Glomerular visceral epithelial cell (primary cell): ENCODE measurements around the gene ARID4B.
"Not testable (repeated sequence)": the region's sequence is repeated elsewhere in the genome, so short reads cannot be mapped to it uniquely, and the experiment has no call there.

Source experiments
- DNase-seq: peaks from one replicate; pipeline ENCODE4 v3.0.0-alpha.2; 2016; ENCODE audit errors: extremely low spot score

Gene ARID4B

GRCh38 chr1:235327559-235328270 lies at the start of gene ARID4B:
ARID4B (minus strand) TSS chr1:235328179; CDS start chr1:235326919, 1,260 bp downstream.
- DNase-seq, result no peak

- no peak for DNase-seq
Measured at GRCh38 chr1:235375919-235376605, 48.1 kb upstream of the ARID4B start.

- no peak for DNase-seq
Measured at GRCh38 chr1:235369802-235370201, 41.8 kb upstream of the ARID4B start.

- DNase-seq, result no peak
Measured at GRCh38 chr1:235368428-235368827, 40.4 kb upstream of the ARID4B start.

GRCh38 chr1:235367000-235367908 lies 39.3 kb upstream of the ARID4B start, which contains the start of gene TBCE:
TBCE (plus strand) TSS chr1:235367427; CDS start chr1:235380050, 12,623 bp downstream.
- peak; percentile 97 for DNase-seq

- no peak for DNase-seq
Measured at GRCh38 chr1:235366286-235366685, 38.3 kb upstream of the ARID4B start.

- not testable (repeated sequence) for DNase-seq
Measured at GRCh38 chr1:235364189-235364588, 36.2 kb upstream of the ARID4B start.

- DNase-seq, result no peak
Measured at GRCh38 chr1:235358899-235359298, 30.9 kb upstream of the ARID4B start.

GRCh38 chr1:235357485-235358373 lies 29.8 kb upstream of the ARID4B start:
- no peak for DNase-seq

- no peak for DNase-seq
Measured at GRCh38 chr1:235351898-235352297, 23.9 kb upstream of the ARID4B start.

GRCh38 chr1:235351441-235351840 lies 23.5 kb upstream of the ARID4B start:
- DNase-seq, result no peak

- DNase-seq, result no peak
Measured at GRCh38 chr1:235343726-235344125, 15.7 kb upstream of the ARID4B start.

GRCh38 chr1:235342471-235342870 lies 14.5 kb upstream of the ARID4B start:
- DNase-seq, result no peak

- no peak for DNase-seq
Measured at GRCh38 chr1:235342039-235342438, 14.1 kb upstream of the ARID4B start.

- DNase-seq, result no peak
Measured at GRCh38 chr1:235341334-235341733, 13.4 kb upstream of the ARID4B start.

- DNase-seq, result no peak
Measured at GRCh38 chr1:235339746-235340145, 11.8 kb upstream of the ARID4B start.

GRCh38 chr1:235336903-235337302 lies 8.9 kb upstream of the ARID4B start:
- peak; percentile 45 for DNase-seq

GRCh38 chr1:235331401-235331800 lies 3.4 kb upstream of the ARID4B start:
- no peak for DNase-seq

GRCh38 chr1:235330918-235331285 lies 2.9 kb upstream of the ARID4B start:
- no peak for DNase-seq

GRCh38 chr1:235329139-235329902 lies 1.3 kb upstream of the ARID4B start:
- DNase-seq, result peak; percentile 47
